ENCODE data around the gene ADAP1. TPM values are rescaled to one million over a fixed set of nuclear protein-coding genes. Genes with fewer than 3 reads are reported as not detected.

Gene ADAP1
- total RNA-seq, 1 experiment from 2014 or later = 31.2 TPM

DNA sequence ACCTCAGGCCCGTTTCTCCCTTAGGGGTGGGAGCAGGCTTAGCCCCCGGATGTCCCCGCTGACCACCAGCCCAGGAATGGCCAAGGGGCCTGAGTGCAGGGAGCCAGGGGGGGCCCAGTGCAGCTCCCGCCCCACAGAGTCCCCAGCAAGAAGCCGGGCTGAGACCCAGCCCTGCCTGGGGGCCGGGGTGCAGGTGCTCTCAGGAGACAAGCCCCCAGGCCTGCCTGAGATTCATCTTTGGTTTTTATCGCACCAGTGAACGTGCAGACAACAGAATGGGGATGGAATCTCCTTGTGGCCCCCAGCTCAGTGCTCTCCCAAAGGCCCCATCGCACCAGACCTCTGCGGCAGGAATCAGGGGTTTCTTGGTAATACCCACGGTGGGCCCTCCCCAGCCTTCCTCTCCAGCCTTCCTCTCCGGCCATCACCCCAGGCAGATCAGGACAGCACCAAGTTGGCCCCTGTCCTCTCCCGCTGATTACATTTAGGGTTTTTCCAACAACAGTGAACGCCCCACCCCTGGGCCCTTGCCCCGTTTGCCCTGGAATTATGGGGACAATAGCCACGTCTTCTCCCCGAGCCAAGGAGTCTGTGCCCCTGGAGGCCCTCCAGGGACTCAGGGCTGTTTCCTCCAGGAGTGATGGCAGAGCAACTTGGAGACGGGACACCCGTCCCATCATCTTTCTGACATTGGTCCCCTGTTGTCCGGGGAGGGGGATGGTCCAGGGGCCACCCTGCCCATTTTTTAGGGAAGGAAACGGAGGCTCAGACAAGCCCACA is 22.4 kb downstream of the ADAP1 start:
- Histone ChIP-seq H3K79me2 (ENCODE audit: low read length) (no peaks in the 10 kb centered on the region), H2AFZ (ENCODE audit: low read length) (no peak overlapping the region), H3K9me3 (ENCODE audit: low read length) (no peaks in the 10 kb centered on the region), H3K9me2 (replicated peaks; ENCODE audit: low read length) (no peaks in the 10 kb centered on the region), H4K20me1 (ENCODE audit: low read length) (no peaks in the 10 kb centered on the region), H3K27ac (ENCODE audit: low read length) (no peak overlapping the region), H3K27me3 (ENCODE audit: low read length) (no peaks in the 10 kb centered on the region), H3K4me2 (ENCODE audit: low read length) (no peak overlapping the region), H3K9ac (ENCODE audit: low read length) (no peak overlapping the region), H3K4me1 (ENCODE audit: insufficient read depth, low read length) (no peaks in the 10 kb centered on the region), H3K4me3 (ENCODE audit: low read length) (no peak overlapping the region), H3K36me3 (ENCODE audit: low read depth, low read length) (no peaks in the 10 kb centered on the region), H3F3A (ENCODE audit: low read length, unreplicated experiment) (no peaks in the 10 kb centered on the region)
- POLR2A ChIA-PET (ENCODE audit: unreplicated experiment) = no interaction called here
- CTCF ChIA-PET = no interaction called here
- BruUV-seq (replicated peaks) = no TSS peak
- DNase-seq = no peak
- TF ChIP-seq EZH2 (IDR thresholded peaks at IDR 0.05; ENCODE audit: low read length, unreplicated experiment) (no peak), EZH2phosphoT487 (IDR thresholded peaks at IDR 0.05; ENCODE audit: borderline replicate concordance, low read length) (no peak)
- TF ChIP-seq, protein P1, sequence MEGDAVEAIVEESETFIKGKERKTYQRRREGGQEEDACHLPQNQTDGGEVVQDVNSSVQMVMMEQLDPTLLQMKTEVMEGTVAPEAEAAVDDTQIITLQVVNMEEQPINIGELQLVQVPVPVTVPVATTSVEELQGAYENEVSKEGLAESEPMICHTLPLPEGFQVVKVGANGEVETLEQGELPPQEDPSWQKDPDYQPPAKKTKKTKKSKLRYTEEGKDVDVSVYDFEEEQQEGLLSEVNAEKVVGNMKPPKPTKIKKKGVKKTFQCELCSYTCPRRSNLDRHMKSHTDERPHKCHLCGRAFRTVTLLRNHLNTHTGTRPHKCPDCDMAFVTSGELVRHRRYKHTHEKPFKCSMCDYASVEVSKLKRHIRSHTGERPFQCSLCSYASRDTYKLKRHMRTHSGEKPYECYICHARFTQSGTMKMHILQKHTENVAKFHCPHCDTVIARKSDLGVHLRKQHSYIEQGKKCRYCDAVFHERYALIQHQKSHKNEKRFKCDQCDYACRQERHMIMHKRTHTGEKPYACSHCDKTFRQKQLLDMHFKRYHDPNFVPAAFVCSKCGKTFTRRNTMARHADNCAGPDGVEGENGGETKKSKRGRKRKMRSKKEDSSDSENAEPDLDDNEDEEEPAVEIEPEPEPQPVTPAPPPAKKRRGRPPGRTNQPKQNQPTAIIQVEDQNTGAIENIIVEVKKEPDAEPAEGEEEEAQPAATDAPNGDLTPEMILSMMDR (conservative IDR thresholded peaks at IDR 0.05; ENCODE audit: low read depth, low read length) = no peak
- intact Hi-C loops (cut with micrococcal nuclease) = no loop called here
- no peak for ATAC-seq

DNA sequence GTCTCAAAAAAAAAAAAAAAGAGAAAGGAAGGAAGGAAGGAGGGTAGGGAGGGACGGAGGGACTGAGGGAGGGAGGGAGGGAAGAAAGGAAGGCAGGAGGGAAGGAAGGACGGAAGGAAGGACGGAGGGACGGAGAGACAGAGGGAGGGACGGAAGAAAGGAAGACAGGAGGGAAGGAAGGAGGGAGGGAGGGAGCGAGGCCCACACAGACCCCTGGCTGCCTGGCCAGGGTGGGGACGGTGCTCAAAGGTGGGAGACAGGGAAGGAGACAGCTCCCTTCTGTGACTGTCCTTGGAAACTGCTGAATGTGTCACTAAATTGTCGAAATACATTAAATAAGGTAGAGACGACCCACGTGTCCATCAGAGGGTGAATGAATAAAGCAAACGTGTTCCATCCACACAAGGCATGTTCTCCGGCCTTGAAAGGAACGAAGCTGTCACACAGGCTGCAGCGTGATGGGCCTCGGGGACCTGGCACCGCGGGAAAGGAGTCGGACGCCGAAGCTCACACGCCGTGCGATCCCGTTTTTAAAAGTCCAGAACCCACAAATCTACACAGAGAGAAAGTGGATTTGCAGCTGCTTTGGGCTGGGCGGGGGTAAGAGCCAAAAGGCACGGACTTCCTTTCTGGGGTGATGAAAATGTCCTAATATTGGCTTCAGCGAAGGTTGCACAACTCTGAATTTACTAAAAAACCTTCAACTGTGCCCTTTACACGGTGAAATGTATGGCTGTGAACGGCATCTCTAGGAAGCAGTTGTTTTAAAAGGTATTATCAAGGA is 23.3 kb downstream of the ADAP1 start:
- Histone ChIP-seq H3K9me3 (ENCODE audit: low read length) (no peaks in the 10 kb centered on the region), H3K9ac (ENCODE audit: low read length) (no peak overlapping the region), H3K4me1 (ENCODE audit: insufficient read depth, low read length) (no peaks in the 10 kb centered on the region), H3K9me2 (replicated peaks; ENCODE audit: low read length) (no peaks in the 10 kb centered on the region), H3K4me2 (ENCODE audit: low read length) (no peak overlapping the region), H2AFZ (ENCODE audit: low read length) (no peak overlapping the region), H3K36me3 (ENCODE audit: low read depth, low read length) (no peaks in the 10 kb centered on the region), H3K27me3 (ENCODE audit: low read length) (no peaks in the 10 kb centered on the region), H3F3A (ENCODE audit: low read length, unreplicated experiment) (no peaks in the 10 kb centered on the region), H4K20me1 (ENCODE audit: low read length) (no peaks in the 10 kb centered on the region), H3K4me3 (ENCODE audit: low read length) (no peak overlapping the region), H3K27ac (ENCODE audit: low read length) (no peak overlapping the region), H3K79me2 (ENCODE audit: low read length) (no peaks in the 10 kb centered on the region)
- ATAC-seq = no peak
- ChIA-PET CTCF (no interaction called here), POLR2A (ENCODE audit: unreplicated experiment) (no interaction called here)
- no peak for TF ChIP-seq EZH2phosphoT487 (IDR thresholded peaks at IDR 0.05; ENCODE audit: borderline replicate concordance, low read length)
- TF ChIP-seq, protein P1 (conservative IDR thresholded peaks at IDR 0.05; ENCODE audit: low read depth, low read length) = no peak
- TF ChIP-seq EZH2 (IDR thresholded peaks at IDR 0.05; ENCODE audit: low read length, unreplicated experiment) = no peak
- BruUV-seq (replicated peaks) = no TSS peak
- intact Hi-C loops (cut with micrococcal nuclease) = no loop called here
- no peak for DNase-seq

DNA sequence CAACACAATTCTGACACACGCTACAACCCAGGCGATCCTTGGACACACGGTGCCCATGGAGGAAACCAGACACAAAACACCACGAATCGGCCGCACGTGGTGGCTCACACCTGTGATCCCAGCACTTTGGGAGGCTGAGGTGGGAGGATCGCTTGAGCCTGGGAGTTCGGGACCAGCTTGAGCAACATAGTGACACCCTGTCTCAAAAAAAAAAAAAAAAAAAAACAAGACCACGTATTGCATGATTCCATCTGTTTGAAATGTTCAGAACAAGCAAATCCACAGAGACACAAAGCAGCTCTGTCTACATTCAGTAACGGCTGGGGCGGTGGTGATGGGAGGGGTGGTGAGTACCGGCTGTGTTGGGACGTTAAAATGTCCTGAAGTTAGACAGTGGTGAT is 25.2 kb downstream of the ADAP1 start:
- no peak for DNase-seq
- no peaks in the 10 kb centered on the region for H3K9me3 ChIP-seq (ENCODE audit: low read length)
- no peaks in the 10 kb centered on the region for H4K20me1 ChIP-seq (ENCODE audit: low read length)
- no peaks in the 10 kb centered on the region for H3F3A ChIP-seq (ENCODE audit: low read length, unreplicated experiment)
- H3K4me2 ChIP-seq (ENCODE audit: low read length) = no peak overlapping the region
- no TSS peak for BruUV-seq (replicated peaks)
- no peaks in the 10 kb centered on the region for H3K36me3 ChIP-seq (ENCODE audit: low read depth, low read length)
- H3K27ac ChIP-seq (ENCODE audit: low read length) = no peak overlapping the region
- no peaks in the 10 kb centered on the region for H3K27me3 ChIP-seq (ENCODE audit: low read length)
- no peaks in the 10 kb centered on the region for H3K79me2 ChIP-seq (ENCODE audit: low read length)
- ChIA-PET POLR2A (ENCODE audit: unreplicated experiment) (no interaction called here), CTCF (no interaction called here)
- no peak overlapping the region for H2AFZ ChIP-seq (ENCODE audit: low read length)
- no peak overlapping the region for H3K4me3 ChIP-seq (ENCODE audit: low read length)
- no peaks in the 10 kb centered on the region for H3K9me2 ChIP-seq (replicated peaks; ENCODE audit: low read length)
- H3K9ac ChIP-seq (ENCODE audit: low read length) = no peak overlapping the region
- no peaks in the 10 kb centered on the region; the same call in 1 of the 2 replicates for H3K4me1 ChIP-seq (ENCODE audit: insufficient read depth, low read length)
- intact Hi-C loops (cut with micrococcal nuclease) = no loop called here
- TF ChIP-seq EZH2 (IDR thresholded peaks at IDR 0.05; ENCODE audit: low read length, unreplicated experiment) (no peak), EZH2phosphoT487 (IDR thresholded peaks at IDR 0.05; ENCODE audit: borderline replicate concordance, low read length) (no peak)
- TF ChIP-seq, protein P1 (conservative IDR thresholded peaks at IDR 0.05; ENCODE audit: low read depth, low read length) = no peak
- ATAC-seq = no peak

Measured in PC-3 (cell line).